ENCODE results near the gene MPHOSPH10.

DNA sequence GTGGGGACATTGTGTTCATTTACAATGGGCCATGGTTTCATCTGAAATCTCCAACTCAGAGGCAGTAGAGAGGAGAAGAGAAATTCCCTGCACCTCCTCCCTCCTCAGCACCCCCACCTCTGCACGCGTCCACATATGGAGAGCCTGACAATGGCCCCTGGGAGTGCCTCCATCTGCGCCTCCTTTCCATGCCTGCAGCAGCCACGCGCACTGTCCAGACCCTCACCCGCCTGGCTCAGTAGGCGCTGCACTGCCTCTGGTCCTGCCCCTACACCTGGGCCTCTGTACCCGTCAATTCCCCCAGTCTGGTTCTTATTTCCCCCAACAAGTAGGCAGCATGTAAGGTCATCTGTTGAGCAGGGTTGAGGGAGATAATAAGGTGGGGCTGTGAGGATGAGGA is 23.8 kb downstream of the MPHOSPH10 start:
- TF ChIP-seq, protein P1, sequence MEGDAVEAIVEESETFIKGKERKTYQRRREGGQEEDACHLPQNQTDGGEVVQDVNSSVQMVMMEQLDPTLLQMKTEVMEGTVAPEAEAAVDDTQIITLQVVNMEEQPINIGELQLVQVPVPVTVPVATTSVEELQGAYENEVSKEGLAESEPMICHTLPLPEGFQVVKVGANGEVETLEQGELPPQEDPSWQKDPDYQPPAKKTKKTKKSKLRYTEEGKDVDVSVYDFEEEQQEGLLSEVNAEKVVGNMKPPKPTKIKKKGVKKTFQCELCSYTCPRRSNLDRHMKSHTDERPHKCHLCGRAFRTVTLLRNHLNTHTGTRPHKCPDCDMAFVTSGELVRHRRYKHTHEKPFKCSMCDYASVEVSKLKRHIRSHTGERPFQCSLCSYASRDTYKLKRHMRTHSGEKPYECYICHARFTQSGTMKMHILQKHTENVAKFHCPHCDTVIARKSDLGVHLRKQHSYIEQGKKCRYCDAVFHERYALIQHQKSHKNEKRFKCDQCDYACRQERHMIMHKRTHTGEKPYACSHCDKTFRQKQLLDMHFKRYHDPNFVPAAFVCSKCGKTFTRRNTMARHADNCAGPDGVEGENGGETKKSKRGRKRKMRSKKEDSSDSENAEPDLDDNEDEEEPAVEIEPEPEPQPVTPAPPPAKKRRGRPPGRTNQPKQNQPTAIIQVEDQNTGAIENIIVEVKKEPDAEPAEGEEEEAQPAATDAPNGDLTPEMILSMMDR (IDR thresholded peaks at IDR 0.05) = no peak
- TF ChIP-seq POLR2A (IDR thresholded peaks at IDR 0.05) (no peak), POLR2AphosphoS5 (IDR thresholded peaks at IDR 0.05; ENCODE audit: insufficient read depth in 1 of 2, low read depth in 1 of 2) (no peak)

Data from vagina (tissue), 2 donors.